Ishikawa (cell line): ENCODE measurements around the gene PLEKHA5.
A peak's percentile ranks its signal among the peaks of the same experiment; 100 is the strongest.

Source experiments
- CEBPB ChIP-seq: IDR thresholded peaks from 2 replicates; pipeline ENCODE4 v1.6.1; 2012
- CREB1 ChIP-seq: IDR thresholded peaks from 2 replicates; pipeline ENCODE4 v1.6.1; 2012; ENCODE audit warnings: low read depth
- EGR1 ChIP-seq: IDR thresholded peaks from 2 replicates; pipeline ENCODE4 v1.6.1; 2012
- EP300 ChIP-seq: IDR thresholded peaks from 2 replicates; pipeline ENCODE4 v1.6.1; 2012; ENCODE audit warnings: borderline replicate concordance
- FOXM1 ChIP-seq: IDR thresholded peaks from 2 replicates; pipeline ENCODE4 v1.6.1; 2012; ENCODE audit warnings: low read depth, borderline replicate concordance
- NFIC ChIP-seq: IDR thresholded peaks from 2 replicates; pipeline ENCODE4 v1.6.1; 2012
- RAD21 ChIP-seq: IDR thresholded peaks from 2 replicates; pipeline ENCODE4 v1.6.1; 2012; ENCODE audit warnings: low read depth
- TAF1 ChIP-seq: IDR thresholded peaks from 2 replicates; pipeline ENCODE4 v1.6.1; 2012; ENCODE audit warnings: low read depth, mild to moderate bottlenecking
- TEAD4 ChIP-seq: IDR thresholded peaks from 2 replicates; pipeline ENCODE4 v1.6.1; 2012
- YY1 ChIP-seq: IDR thresholded peaks from 2 replicates; pipeline ENCODE4 v1.6.1; 2012; ENCODE audit warnings: low read depth
- ZBTB7A ChIP-seq: IDR thresholded peaks from 2 replicates; pipeline ENCODE4 v1.6.1; 2012; ENCODE audit warnings: low read depth
- TF ChIP-seq, protein P1 (sequence below): IDR thresholded peaks from 2 replicates; pipeline ENCODE4 v1.6.1; 2012
- TF ChIP-seq, protein P2 (sequence below): IDR thresholded peaks from 2 replicates; pipeline ENCODE4 v1.6.1; 2012
- TF ChIP-seq, protein P3 (sequence below): IDR thresholded peaks from 2 replicates; pipeline ENCODE4 v1.6.1; 2012; ENCODE audit warnings: low read depth, mild to moderate bottlenecking

The PLEKHA5 gene

DNA sequence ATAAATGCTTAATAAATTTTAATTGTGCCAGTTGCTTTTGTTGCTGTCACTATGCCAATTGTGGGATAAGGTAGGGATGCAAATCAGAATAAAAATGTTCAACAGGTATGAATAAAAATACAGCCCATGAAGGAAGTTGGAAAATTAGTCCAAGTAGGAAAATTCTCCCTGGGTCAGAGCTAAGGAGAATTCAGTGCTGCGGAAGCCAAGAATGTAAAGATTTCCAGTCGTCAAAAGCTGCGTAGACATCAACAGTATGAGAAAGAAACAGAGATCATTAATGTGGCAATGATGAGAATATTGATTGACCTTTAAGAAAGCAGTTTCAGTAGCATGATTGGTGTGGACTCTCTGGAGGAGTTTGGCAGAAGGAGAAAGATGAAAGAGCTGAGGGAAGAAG lies 87.9 kb downstream of the PLEKHA5 start:
- TF ChIP-seq EP300 (no peak), NFIC (peak; percentile 35; the same call in 1 of the 2 replicates)

DNA sequence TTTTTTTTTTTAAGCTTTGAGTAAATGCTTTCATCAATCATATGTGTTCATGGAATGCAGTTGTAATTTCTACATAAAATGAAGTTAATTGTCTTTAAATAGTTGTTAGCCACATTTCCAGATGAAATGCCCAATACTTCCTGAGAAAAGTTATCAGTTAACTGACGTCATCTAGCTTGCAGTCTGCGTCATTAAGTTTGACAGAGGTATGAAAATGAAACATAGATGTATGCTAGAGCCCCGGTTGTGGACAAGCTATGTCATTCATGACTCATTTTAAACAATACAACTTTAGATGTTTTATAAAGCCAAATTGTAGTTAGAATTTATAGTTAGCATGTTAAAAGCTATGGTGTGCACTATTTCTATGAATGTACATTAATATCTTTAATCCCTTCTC lies 90.7 kb downstream of the PLEKHA5 start:
- TF ChIP-seq, protein P1, sequence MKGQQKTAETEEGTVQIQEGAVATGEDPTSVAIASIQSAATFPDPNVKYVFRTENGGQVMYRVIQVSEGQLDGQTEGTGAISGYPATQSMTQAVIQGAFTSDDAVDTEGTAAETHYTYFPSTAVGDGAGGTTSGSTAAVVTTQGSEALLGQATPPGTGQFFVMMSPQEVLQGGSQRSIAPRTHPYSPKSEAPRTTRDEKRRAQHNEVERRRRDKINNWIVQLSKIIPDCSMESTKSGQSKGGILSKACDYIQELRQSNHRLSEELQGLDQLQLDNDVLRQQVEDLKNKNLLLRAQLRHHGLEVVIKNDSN, result no peak
- TF ChIP-seq RAD21 (no peak), EP300 (no peak), FOXM1 (no peak), EGR1 (no peak), YY1 (no peak), ZBTB7A (no peak), CEBPB (no peak), CREB1 (no peak), NFIC (no peak)
- TF ChIP-seq, protein P2, sequence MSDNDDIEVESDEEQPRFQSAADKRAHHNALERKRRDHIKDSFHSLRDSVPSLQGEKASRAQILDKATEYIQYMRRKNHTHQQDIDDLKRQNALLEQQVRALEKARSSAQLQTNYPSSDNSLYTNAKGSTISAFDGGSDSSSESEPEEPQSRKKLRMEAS, result no peak

DNA sequence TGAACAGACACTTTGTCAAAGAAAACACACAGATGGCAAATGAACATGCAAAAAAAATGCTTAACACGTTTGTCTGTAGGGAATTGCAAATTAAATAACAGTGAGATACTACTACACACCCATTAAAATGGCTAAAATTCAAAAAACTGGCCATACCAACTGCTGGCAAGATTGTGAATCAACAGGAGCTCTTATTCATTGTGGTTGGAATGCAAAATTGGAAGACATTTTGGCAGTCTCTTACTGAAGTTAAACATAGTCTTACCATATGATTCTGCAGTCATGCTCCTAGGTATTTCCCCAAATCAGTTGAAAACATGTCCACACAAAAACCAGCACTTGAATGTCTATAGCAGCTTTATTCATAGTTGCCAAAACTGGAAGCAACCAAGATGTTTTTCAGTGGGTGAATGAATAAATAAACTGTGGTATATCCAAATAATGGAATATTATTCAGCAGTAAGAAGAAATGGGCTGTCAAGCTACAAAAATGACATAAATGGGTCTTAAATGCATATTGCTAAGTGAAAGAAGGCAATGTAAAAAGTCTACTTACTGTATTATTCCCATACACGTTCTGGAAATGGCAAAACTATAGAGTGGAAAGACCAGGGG lies 91.4 kb downstream of the PLEKHA5 start:
- TF ChIP-seq RAD21 (no peak), CREB1 (no peak)

DNA sequence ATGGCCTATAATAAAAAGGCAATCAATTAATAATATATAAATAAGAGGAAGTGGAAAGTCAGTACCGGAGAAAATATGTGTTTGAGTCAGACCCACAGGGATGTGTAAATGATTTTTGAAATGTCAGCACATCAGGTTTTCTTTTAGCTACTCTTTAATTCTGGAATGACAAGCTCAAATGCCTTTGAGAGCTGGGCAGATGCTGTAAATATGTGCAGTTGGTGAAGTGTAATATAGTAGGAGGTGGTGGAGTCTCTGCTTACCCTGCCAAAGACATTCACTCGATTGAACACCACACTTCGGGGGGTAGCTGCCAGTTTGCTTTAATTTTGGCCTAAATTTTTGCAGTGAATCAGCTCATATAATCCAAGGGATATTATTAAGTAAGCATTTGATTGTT lies 93.0 kb downstream of the PLEKHA5 start:
- TF ChIP-seq NFIC, result no peak
- no peak for TF ChIP-seq ZBTB7A
- TF ChIP-seq EP300, result no peak
- no peak for TF ChIP-seq YY1
- TF ChIP-seq, protein P2, result no peak
- no peak for TF ChIP-seq TAF1
- no peak for TF ChIP-seq CEBPB
- TF ChIP-seq, protein P1, result no peak
- TF ChIP-seq TEAD4, result no peak
- TF ChIP-seq, protein P3, sequence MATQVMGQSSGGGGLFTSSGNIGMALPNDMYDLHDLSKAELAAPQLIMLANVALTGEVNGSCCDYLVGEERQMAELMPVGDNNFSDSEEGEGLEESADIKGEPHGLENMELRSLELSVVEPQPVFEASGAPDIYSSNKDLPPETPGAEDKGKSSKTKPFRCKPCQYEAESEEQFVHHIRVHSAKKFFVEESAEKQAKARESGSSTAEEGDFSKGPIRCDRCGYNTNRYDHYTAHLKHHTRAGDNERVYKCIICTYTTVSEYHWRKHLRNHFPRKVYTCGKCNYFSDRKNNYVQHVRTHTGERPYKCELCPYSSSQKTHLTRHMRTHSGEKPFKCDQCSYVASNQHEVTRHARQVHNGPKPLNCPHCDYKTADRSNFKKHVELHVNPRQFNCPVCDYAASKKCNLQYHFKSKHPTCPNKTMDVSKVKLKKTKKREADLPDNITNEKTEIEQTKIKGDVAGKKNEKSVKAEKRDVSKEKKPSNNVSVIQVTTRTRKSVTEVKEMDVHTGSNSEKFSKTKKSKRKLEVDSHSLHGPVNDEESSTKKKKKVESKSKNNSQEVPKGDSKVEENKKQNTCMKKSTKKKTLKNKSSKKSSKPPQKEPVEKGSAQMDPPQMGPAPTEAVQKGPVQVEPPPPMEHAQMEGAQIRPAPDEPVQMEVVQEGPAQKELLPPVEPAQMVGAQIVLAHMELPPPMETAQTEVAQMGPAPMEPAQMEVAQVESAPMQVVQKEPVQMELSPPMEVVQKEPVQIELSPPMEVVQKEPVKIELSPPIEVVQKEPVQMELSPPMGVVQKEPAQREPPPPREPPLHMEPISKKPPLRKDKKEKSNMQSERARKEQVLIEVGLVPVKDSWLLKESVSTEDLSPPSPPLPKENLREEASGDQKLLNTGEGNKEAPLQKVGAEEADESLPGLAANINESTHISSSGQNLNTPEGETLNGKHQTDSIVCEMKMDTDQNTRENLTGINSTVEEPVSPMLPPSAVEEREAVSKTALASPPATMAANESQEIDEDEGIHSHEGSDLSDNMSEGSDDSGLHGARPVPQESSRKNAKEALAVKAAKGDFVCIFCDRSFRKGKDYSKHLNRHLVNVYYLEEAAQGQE, result no peak
- no peak for TF ChIP-seq EGR1
- no peak for TF ChIP-seq RAD21
- no peak for TF ChIP-seq FOXM1

DNA sequence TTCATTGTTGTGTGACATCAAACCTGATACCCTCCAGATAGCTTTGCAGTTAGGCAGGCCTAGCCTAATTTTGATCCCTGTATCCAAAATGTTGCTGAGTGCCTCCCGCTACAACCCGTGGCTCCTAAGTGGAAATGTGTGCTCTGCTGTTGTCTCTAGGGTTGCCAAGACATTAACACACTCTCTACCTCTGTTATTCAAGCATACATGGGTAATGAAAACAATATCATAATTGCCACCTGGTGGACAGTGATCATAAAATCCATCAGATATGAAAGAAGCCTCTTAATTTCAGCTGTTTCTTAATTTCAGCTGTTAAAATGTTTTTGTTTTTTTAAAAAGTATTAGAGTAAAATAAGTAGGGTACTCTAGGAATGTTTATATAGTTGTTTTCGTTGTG lies 93.5 kb downstream of the PLEKHA5 start:
- TF ChIP-seq, protein P1, result no peak
- TF ChIP-seq RAD21, result peak; percentile 26; the same call in 1 of the 2 replicates
- TF ChIP-seq, protein P3, result no peak
- TF ChIP-seq TAF1, result no peak

DNA sequence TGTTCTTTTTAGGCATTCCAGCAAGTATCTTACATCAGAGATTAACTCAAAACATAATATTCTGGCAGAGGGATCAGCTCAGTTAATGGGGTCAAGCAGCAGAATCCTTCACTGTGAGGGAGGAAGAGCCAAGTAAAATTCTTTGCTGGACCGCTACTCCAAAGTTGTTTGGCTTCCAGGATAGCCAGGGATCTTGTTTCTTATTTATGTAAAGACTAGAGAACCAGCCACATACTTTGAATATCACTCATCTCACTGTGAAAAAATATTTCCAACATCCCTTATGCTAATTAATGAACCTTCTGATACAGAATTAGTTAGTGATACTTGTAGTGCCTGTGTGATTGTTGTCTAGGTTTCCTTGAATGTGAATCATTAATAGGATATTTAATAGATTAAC lies 94.2 kb downstream of the PLEKHA5 start:
- TF ChIP-seq, protein P3, result 0 out of 2 replicates have a peak, but pooled peaks have one; percentile 8
- TF ChIP-seq CEBPB (no peak), YY1 (no peak)
